GM12878 (cell line): Measurements from ENCODE around the gene ALG12. TPM values are rescaled to one million over a fixed set of nuclear protein-coding genes. Genes with fewer than 3 reads are reported as not detected.

Experiments
- ATAC-seq: fragments of 200-7000 bp; cut with Tn5 transposase; 3 replicates; pipeline ENCODE4 v1.9.1; 2020; ENCODE audit warnings: mild to moderate bottlenecking, moderate library complexity
- BruUV-seq: library from RNA; stranded (reverse); fragments of 400-500 nt; replicated peaks from 2 replicates; lab custom pipeline; 2021; lab: Mats Ljungman, UMichigan
- CTCF ChIA-PET: fragments of 300-600 bp; sonication (Branson Sonifier 250); formaldehyde crosslinking; extraction: SDS; loops from one replicate; lab custom pipeline; 2021; ENCODE audit warnings: inconsistent platforms; lab: Yijun Ruan, JAX
- POLR2A ChIA-PET: fragments of 350-600 bp; formaldehyde crosslinking; extraction: SDS; loops from one replicate; lab custom pipeline; 2021; ENCODE audit warnings: inconsistent platforms; lab: Charles Lee
- RAD21 ChIA-PET: fragments of 300-600 bp; sonication (Branson Sonifier 250); formaldehyde crosslinking; loops from one replicate; lab custom pipeline; 2023; ENCODE audit warnings: antibody characterized with exemption; ENCODE audit not compliant: unreplicated experiment; lab: Charles Lee
- SMC1A ChIA-PET: fragments of 300-600 bp; sonication (Branson Sonifier 250); formaldehyde crosslinking; loops from one replicate; lab custom pipeline; 2023; ENCODE audit not compliant: unreplicated experiment, uncharacterized antibody; lab: Charles Lee
- DNase-seq: peaks from one replicate; pipeline ENCODE4 v3.0.0-alpha.2; 2011; ENCODE audit warnings: low read depth, low spot score
- FAIRE-seq: peaks from 3 replicates; lab custom pipeline; 2011; peaks lifted over from hg19 to GRCh38; lab: Jason Lieb, UNC
- H2AFZ ChIP-seq: 2 replicates; pipeline ENCODE4 v1.6.0; 2011; ENCODE audit warnings: low read depth, low read length, control low read depth; ENCODE audit not compliant: control insufficient read depth
- H3K27ac ChIP-seq: 2 replicates; pipeline ENCODE4 v1.5.1; 2011; ENCODE audit warnings: control low read depth; ENCODE audit not compliant: control insufficient read depth, insufficient read depth
- H3K27me3 ChIP-seq, 2 experiments: replicated peaks in 1 of 2; 2 replicates each; pipeline versions ENCODE4 v1.6.0 to v1.6.1; 2011; ENCODE audit warnings: low read length in 1 of 2; ENCODE audit not compliant: control insufficient read depth in 2 of 2, insufficient read depth in 2 of 2
- H3K36me3 ChIP-seq, 2 experiments: 2 replicates each; pipeline ENCODE4 v1.5.1; 2011; ENCODE audit warnings: low read length in 1 of 2; ENCODE audit not compliant: control insufficient read depth in 2 of 2, insufficient read depth in 2 of 2
- H3K4me1 ChIP-seq: 2 replicates; pipeline ENCODE4 v1.6.1; 2011; ENCODE audit warnings: mild to moderate bottlenecking, low read length, moderate library complexity, mixed read lengths; ENCODE audit not compliant: control insufficient read depth, insufficient read depth
- H3K4me2 ChIP-seq: 2 replicates; pipeline ENCODE4 v1.6.0; 2011; ENCODE audit warnings: control low read depth; ENCODE audit not compliant: control insufficient read depth, insufficient read depth
- H3K4me3 ChIP-seq: fragments of 200-600 bp; sonication (generic); 2 replicates; pipeline ENCODE4 v1.5.1; 2016
- H3K79me2 ChIP-seq: 2 replicates; pipeline ENCODE4 v1.6.0; 2011; ENCODE audit warnings: low read length; ENCODE audit not compliant: control insufficient read depth, insufficient read depth
- H3K9ac ChIP-seq: 2 replicates; pipeline ENCODE4 v1.8.0; 2011; ENCODE audit warnings: low read length, control low read depth, mixed read lengths; ENCODE audit not compliant: control insufficient read depth, insufficient read depth
- H3K9me3 ChIP-seq: replicated peaks from 3 replicates; pipeline ENCODE4 v1.5.1; 2011; ENCODE audit warnings: mild to moderate bottlenecking, low read length; ENCODE audit not compliant: control insufficient read depth, insufficient read depth
- H4K20me1 ChIP-seq: 2 replicates; pipeline ENCODE4 v1.6.0; 2011; ENCODE audit not compliant: control insufficient read depth, insufficient read depth
- CEBPB ChIP-seq, 2 experiments: fragments of 150-350 bp in 1 of 2; IDR thresholded peaks; 2 replicates each; pipeline ENCODE4 v1.6.1; 2012 to 2014; ENCODE audit warnings: low read depth in 2 of 2, low read length in 2 of 2, borderline replicate concordance in 1 of 2, inconsistent platforms in 1 of 2
- CREB1 ChIP-seq: IDR thresholded peaks from 2 replicates; pipeline ENCODE4 v1.6.1; 2012; ENCODE audit warnings: low read depth, mild to moderate bottlenecking, inconsistent platforms
- IKZF1 ChIP-seq: fragments of 450-650 bp; conservative IDR thresholded peaks from 2 replicates; pipeline ENCODE4 v1.6.1; 2017; ENCODE audit warnings: antibody characterized with exemption, mild to moderate bottlenecking
- KLF5 ChIP-seq: fragments of 450-650 bp; IDR thresholded peaks from 2 replicates; pipeline ENCODE4 v1.6.1; 2014; ENCODE audit warnings: mild to moderate bottlenecking; ENCODE audit not compliant: partially characterized antibody
- RFX5 ChIP-seq: IDR thresholded peaks from 2 replicates; pipeline ENCODE4 v1.6.1; 2011; ENCODE audit warnings: low read depth, low read length, improper control_type of control experiment
- SIX5 ChIP-seq: IDR thresholded peaks from 2 replicates; pipeline ENCODE4 v1.6.1; 2011; ENCODE audit warnings: mild to moderate bottlenecking, low read depth, low read length, moderate library complexity; ENCODE audit not compliant: severe bottlenecking
- SMAD1 ChIP-seq: fragments of 450-650 bp; IDR thresholded peaks from 2 replicates; pipeline ENCODE4 v1.6.1; 2018; ENCODE audit warnings: mild to moderate bottlenecking, low read depth; ENCODE audit not compliant: partially characterized antibody
- TBL1XR1 ChIP-seq: IDR thresholded peaks from 2 replicates; pipeline ENCODE4 v1.6.1; 2012; ENCODE audit warnings: low read depth, low read length, improper control_type of control experiment
- TCF3 ChIP-seq: IDR thresholded peaks from 2 replicates; pipeline ENCODE4 v1.6.1; 2012; ENCODE audit warnings: low read depth, mild to moderate bottlenecking, low read length, borderline replicate concordance; ENCODE audit not compliant: insufficient read depth
- YY1 ChIP-seq: IDR thresholded peaks from 2 replicates; pipeline ENCODE4 v1.6.1; 2011; ENCODE audit warnings: low read depth, mild to moderate bottlenecking, low read length
- ZSCAN29 ChIP-seq: fragments of 450-650 bp; IDR thresholded peaks from 2 replicates; pipeline ENCODE4 v1.6.1; 2017; ENCODE audit warnings: mild to moderate bottlenecking, moderate library complexity
- WGBS: methylation state at CpG from one replicate; pipeline ENCODE4 v1.1.6; 2016; ENCODE audit warnings: low lambda C conversion rate; ENCODE audit not compliant: insufficient replicate concordance, insufficient coverage; ENCODE audit errors: missing lambda C conversion rate; 5-methylcytosine and 5-hydroxymethylcytosine counted together
- in situ Hi-C: fragments of 300-500 bp; cut with MboI; formaldehyde crosslinking; loops from 9 replicates; pipeline ENCODE4 v1.14.3; 2018; ENCODE audit warnings: mixed read lengths
- intact Hi-C: fragments of 100-400 bp; cut with micrococcal nuclease; formaldehyde crosslinking; loops from one replicate; pipeline ENCODE4 v1.14.2; 2022; ENCODE audit not compliant: unreplicated experiment
- polyA plus RNA-seq, 11 experiments: library from polyadenylated mRNA; depleted of rRNA in 4 of 11; unstranded in 6 of 11; stranded (reverse) in 5 of 11; fragments of >200 nt; fragmentation: Nextera tagmentation in 4 of 11; fragmentation: Illumina TruSeq in 1 of 11; extraction: Ambion mirVana in 4 of 11; extraction: Trizol in 1 of 11; gene quantifications; 1 replicate in 1 of 11; 2 replicates in 10 of 11; pipeline versions ENCODE4 v1.2.1 to v1.2.3, GENCODE V29; 2011 to 2016; ENCODE audit warnings: inconsistent platforms in 2 of 11, missing spikeins in 2 of 11, low read depth in 1 of 11
- total RNA-seq, 4 experiments: library from RNA; depleted of rRNA in 3 of 4; stranded (reverse); fragments of >200 nt in 3 of 4; fragmentation: Illumina TruSeq in 1 of 4; extraction: Trizol in 1 of 4; gene quantifications; 2 replicates each; pipeline versions ENCODE4 v1.2.1 to v1.2.3, GENCODE V29; 2013 to 2021
- TF ChIP-seq, protein P1 (sequence below): fragments of 450-650 bp; formaldehyde crosslinking; IDR thresholded peaks from 2 replicates; pipeline ENCODE4 v1.5.0; 2022; ENCODE audit warnings: mild to moderate bottlenecking, missing genetic modification characterization
- TF ChIP-seq, protein P2 (sequence below): fragments of 450-650 bp; formaldehyde crosslinking; IDR thresholded peaks from 2 replicates; pipeline ENCODE4 v1.4.0; 2022; ENCODE audit warnings: mild to moderate bottlenecking, moderate library complexity
- TF ChIP-seq, protein P3 (sequence below): fragments of 150-350 bp; IDR thresholded peaks from 2 replicates; pipeline ENCODE4 v1.6.1; 2014; ENCODE audit warnings: mild to moderate bottlenecking, low read depth, low read length
- TF ChIP-seq, protein P4 (sequence below): fragments of 450-650 bp; IDR thresholded peaks from 2 replicates; pipeline ENCODE4 v1.6.1; 2017; ENCODE audit warnings: low read depth, mild to moderate bottlenecking, moderate library complexity

ALG12 gene
- total and polyA plus RNA-seq, 10 of the 15 experiments (the other 5 are each of a cell fraction or from before 2014, with no cell fraction given): 0.22 to 23.4 (median 6.6) TPM

DNA sequence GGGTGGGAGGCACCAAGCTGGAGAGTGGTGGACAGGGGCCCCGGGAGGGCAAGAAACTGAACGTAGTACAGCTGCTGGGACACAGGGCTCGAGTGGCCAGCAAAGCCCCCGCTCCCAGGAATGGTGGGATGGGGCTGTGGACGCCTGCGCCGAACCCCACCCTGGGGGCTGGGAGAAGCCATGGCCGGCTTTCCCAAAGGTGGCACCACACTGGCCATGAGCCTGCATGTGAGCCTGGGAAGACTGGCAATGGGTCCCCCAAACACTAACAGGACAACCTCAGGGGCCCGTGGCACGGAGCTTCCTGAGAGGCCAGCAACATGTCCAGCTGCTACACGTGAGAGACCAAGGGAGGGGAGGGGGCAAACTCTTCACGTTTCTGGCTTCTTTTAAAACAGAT lies 4.0 kb downstream of the ALG12 start:
- Histone ChIP-seq H2AFZ (no peak overlapping the region), H3K36me3 (peaks cover 0 to 5% of the 10 kb centered on the region in 2 experiments; a peak in 3 of 4 replicates), H3K9ac (no peak overlapping the region), H3K4me1 (peaks cover 8% of the 10 kb centered on the region), H3K27me3 (no peaks in the 10 kb centered on the region), H3K9me3 (no peaks in the 10 kb centered on the region), H3K4me2 (no peak overlapping the region), H4K20me1 (no peaks in the 10 kb centered on the region), H3K27ac (no peak overlapping the region), H3K79me2 (peaks cover 23% of the 10 kb centered on the region), H3K4me3 (no peak overlapping the region)
- SMC1A ChIA-PET: interaction anchor here (0.9 to 3.0 kb wide), 2 partner anchors 32 to 34 kb away, joined by 3 to 8 read pairs; no protein-coding TSS in a partner anchor
- RAD21 ChIA-PET: no interaction called here
- intact Hi-C loops (no loop called here), in situ Hi-C loops (no loop called here)
- BruUV-seq: no TSS peak
- ATAC-seq (no peak), FAIRE-seq (no peak), DNase-seq (no peak)
- 90% methylated on average over 9 of the region's 12 CpGs for WGBS
- POLR2A ChIA-PET: no interaction called here
- CTCF ChIA-PET: interaction anchor here (1.2 kb wide), 1 partner anchor 11 kb away, joined by 3 read pairs; no protein-coding TSS in a partner anchor
- TF ChIP-seq TBL1XR1: no peak
- TF ChIP-seq CEBPB (IDR thresholded peaks at IDR 0.05; ENCODE audit: borderline replicate concordance in 1 of 2, low read depth in 2 of 2, low read length in 2 of 2): no peak
- TF ChIP-seq, protein P1, sequence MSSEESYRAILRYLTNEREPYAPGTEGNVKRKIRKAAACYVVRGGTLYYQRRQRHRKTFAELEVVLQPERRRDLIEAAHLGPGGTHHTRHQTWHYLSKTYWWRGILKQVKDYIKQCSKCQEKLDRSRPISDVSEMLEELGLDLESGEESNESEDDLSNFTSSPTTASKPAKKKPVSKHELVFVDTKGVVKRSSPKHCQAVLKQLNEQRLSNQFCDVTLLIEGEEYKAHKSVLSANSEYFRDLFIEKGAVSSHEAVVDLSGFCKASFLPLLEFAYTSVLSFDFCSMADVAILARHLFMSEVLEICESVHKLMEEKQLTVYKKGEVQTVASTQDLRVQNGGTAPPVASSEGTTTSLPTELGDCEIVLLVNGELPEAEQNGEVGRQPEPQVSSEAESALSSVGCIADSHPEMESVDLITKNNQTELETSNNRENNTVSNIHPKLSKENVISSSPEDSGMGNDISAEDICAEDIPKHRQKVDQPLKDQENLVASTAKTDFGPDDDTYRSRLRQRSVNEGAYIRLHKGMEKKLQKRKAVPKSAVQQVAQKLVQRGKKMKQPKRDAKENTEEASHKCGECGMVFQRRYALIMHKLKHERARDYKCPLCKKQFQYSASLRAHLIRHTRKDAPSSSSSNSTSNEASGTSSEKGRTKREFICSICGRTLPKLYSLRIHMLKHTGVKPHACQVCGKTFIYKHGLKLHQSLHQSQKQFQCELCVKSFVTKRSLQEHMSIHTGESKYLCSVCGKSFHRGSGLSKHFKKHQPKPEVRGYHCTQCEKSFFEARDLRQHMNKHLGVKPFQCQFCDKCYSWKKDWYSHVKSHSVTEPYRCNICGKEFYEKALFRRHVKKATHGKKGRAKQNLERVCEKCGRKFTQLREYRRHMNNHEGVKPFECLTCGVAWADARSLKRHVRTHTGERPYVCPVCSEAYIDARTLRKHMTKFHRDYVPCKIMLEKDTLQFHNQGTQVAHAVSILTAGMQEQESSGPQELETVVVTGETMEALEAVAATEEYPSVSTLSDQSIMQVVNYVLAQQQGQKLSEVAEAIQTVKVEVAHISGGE (CRISPR knock-in tag): no peak
- TF ChIP-seq YY1: no peak
- TF ChIP-seq, protein P2, sequence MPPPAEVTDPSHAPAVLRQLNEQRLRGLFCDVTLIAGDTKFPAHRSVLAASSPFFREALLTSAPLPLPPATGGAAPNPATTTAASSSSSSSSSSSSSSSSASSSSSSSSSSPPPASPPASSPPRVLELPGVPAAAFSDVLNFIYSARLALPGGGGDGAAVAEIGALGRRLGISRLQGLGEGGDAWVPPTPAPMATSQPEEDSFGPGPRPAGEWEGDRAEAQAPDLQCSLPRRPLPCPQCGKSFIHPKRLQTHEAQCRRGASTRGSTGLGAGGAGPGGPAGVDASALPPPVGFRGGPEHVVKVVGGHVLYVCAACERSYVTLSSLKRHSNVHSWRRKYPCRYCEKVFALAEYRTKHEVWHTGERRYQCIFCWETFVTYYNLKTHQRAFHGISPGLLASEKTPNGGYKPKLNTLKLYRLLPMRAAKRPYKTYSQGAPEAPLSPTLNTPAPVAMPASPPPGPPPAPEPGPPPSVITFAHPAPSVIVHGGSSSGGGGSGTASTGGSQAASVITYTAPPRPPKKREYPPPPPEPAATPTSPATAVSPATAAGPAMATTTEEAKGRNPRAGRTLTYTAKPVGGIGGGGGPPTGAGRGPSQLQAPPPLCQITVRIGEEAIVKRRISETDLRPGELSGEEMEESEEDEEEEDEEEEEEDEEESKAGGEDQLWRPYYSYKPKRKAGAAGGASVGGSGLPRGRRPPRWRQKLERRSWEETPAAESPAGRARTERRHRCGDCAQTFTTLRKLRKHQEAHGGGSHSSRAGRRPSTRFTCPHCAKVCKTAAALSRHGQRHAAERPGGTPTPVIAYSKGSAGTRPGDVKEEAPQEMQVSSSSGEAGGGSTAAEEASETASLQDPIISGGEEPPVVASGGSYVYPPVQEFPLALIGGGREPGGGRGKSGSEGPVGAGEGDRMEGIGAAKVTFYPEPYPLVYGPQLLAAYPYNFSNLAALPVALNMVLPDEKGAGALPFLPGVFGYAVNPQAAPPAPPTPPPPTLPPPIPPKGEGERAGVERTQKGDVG (CRISPR knock-in tag): no peak
- no peak for TF ChIP-seq SIX5
- no peak for TF ChIP-seq CREB1
- TF ChIP-seq, protein P3, sequence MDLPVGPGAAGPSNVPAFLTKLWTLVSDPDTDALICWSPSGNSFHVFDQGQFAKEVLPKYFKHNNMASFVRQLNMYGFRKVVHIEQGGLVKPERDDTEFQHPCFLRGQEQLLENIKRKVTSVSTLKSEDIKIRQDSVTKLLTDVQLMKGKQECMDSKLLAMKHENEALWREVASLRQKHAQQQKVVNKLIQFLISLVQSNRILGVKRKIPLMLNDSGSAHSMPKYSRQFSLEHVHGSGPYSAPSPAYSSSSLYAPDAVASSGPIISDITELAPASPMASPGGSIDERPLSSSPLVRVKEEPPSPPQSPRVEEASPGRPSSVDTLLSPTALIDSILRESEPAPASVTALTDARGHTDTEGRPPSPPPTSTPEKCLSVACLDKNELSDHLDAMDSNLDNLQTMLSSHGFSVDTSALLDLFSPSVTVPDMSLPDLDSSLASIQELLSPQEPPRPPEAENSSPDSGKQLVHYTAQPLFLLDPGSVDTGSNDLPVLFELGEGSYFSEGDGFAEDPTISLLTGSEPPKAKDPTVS: no peak
- TF ChIP-seq TCF3: no peak
- TF ChIP-seq, protein P4, sequence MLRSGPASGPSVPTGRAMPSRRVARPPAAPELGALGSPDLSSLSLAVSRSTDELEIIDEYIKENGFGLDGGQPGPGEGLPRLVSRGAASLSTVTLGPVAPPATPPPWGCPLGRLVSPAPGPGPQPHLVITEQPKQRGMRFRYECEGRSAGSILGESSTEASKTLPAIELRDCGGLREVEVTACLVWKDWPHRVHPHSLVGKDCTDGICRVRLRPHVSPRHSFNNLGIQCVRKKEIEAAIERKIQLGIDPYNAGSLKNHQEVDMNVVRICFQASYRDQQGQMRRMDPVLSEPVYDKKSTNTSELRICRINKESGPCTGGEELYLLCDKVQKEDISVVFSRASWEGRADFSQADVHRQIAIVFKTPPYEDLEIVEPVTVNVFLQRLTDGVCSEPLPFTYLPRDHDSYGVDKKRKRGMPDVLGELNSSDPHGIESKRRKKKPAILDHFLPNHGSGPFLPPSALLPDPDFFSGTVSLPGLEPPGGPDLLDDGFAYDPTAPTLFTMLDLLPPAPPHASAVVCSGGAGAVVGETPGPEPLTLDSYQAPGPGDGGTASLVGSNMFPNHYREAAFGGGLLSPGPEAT: no peak
- no peak for TF ChIP-seq RFX5
- no peak for TF ChIP-seq SMAD1
- TF ChIP-seq ZSCAN29: no peak
- TF ChIP-seq KLF5: no peak
- TF ChIP-seq IKZF1: no peak
